GOT3 (cell line): ENCODE results near the gene UTP11.

ENCODE experiments used
- DNase-seq: peaks from one replicate; lab custom pipeline; 2025; ENCODE audit warnings: mixed read lengths; lab: John Stamatoyannopoulos, UW

The UTP11 gene

GRCh38 chr1:38071312-38072256 is 59.0 kb downstream of the UTP11 start:
- DNase-seq: no peak

- no peak for DNase-seq
Measured at GRCh38 chr1:38072858-38073257, 60.3 kb downstream of the UTP11 start.

GRCh38 chr1:38073534-38074301 is 61.2 kb downstream of the UTP11 start:
- no peak for DNase-seq

GRCh38 chr1:38074302-38074677 is 61.8 kb downstream of the UTP11 start:
- no peak for DNase-seq
